KMS-11 (cell line): Measurements from ENCODE around the gene NFATC2.

Experiments
- H2AFZ ChIP-seq: fragments of 200-600 bp; sonication (generic); 2 replicates; pipeline ENCODE4 v1.6.1; 2016; ENCODE audit warnings: antibody characterized with exemption, mixed run types, low read depth
- H3K27ac ChIP-seq: fragments of 200-600 bp; sonication (generic); 2 replicates; pipeline ENCODE4 v1.6.1; 2016; ENCODE audit warnings: mild to moderate bottlenecking, mixed run types
- H3K27me3 ChIP-seq: fragments of 200-600 bp; sonication (generic); 2 replicates; pipeline ENCODE4 v1.6.1; 2017; ENCODE audit warnings: mild to moderate bottlenecking, low read depth, mixed run types, moderate library complexity; ENCODE audit not compliant: insufficient read depth
- H3K36me3 ChIP-seq: fragments of 200-600 bp; sonication (generic); 2 replicates; pipeline ENCODE4 v1.6.1; 2017; ENCODE audit warnings: mild to moderate bottlenecking, mixed run types; ENCODE audit not compliant: insufficient read depth
- H3K4me1 ChIP-seq: fragments of 200-600 bp; sonication (generic); 2 replicates; pipeline ENCODE4 v1.6.1; 2016; ENCODE audit warnings: mild to moderate bottlenecking, low read depth, mixed run types; ENCODE audit not compliant: poor library complexity, severe bottlenecking
- H3K4me2 ChIP-seq: fragments of 200-600 bp; sonication (generic); 2 replicates; pipeline ENCODE4 v1.7.0; 2016; ENCODE audit warnings: mild to moderate bottlenecking, mixed run types
- H3K4me3 ChIP-seq: fragments of 200-600 bp; sonication (generic); IDR thresholded peaks from 2 replicates; pipeline ENCODE4 v1.6.1; 2017; ENCODE audit warnings: low read depth, low read length, mixed read lengths; ENCODE audit not compliant: insufficient read depth
- H3K79me2 ChIP-seq: fragments of 200-600 bp; sonication (generic); 2 replicates; pipeline ENCODE4 v1.6.1; 2016; ENCODE audit warnings: low read depth, mixed run types; ENCODE audit not compliant: insufficient read depth
- H3K9ac ChIP-seq: fragments of 200-600 bp; sonication (generic); 2 replicates; pipeline ENCODE4 v1.6.1; 2016; ENCODE audit warnings: mild to moderate bottlenecking, mixed run types
- H4K20me1 ChIP-seq: fragments of 200-600 bp; sonication (generic); 2 replicates; pipeline ENCODE4 v1.6.1; 2016; ENCODE audit warnings: mild to moderate bottlenecking, mixed run types; ENCODE audit not compliant: insufficient read depth
- CTCF ChIP-seq: fragments of 200-600 bp; sonication (generic); conservative IDR thresholded peaks from 2 replicates; pipeline ENCODE4 v1.6.1; 2017; ENCODE audit warnings: low read depth, mild to moderate bottlenecking, antibody characterized with exemption, low read length, moderate library complexity, mixed read lengths

The NFATC2 gene

GRCh38 chr20:51528263-51529027, 14.1 kb downstream of the NFATC2 start:
- Histone ChIP-seq H3K9ac (no peak overlapping the region), H3K27me3 (no peaks in the 10 kb centered on the region), H3K4me3 (no peak overlapping the region), H3K27ac (no peak overlapping the region), H2AFZ (no peak overlapping the region), H3K4me1 (no peaks in the 10 kb centered on the region), H3K36me3 (no peaks in the 10 kb centered on the region), H3K4me2 (no peak overlapping the region), H3K79me2 (peaks cover 83% of the 10 kb centered on the region), H4K20me1 (peaks cover 14% of the 10 kb centered on the region; the same call in 1 of the 2 replicates)
- TF ChIP-seq CTCF: no peak

- Histone ChIP-seq H2AFZ (no peak overlapping the region), H3K79me2 (peaks cover 68% of the 10 kb centered on the region), H3K9ac (no peak overlapping the region)
Measured at GRCh38 chr20:51526754-51527153, 15.8 kb downstream of the NFATC2 start.

GRCh38 chr20:51526106-51526470, 16.4 kb downstream of the NFATC2 start:
- H3K79me2 ChIP-seq: peaks cover 65% of the 10 kb centered on the region
- H3K4me1 ChIP-seq: no peaks in the 10 kb centered on the region
- no peak overlapping the region for H2AFZ ChIP-seq
- TF ChIP-seq CTCF: no peak
- H3K9ac ChIP-seq: no peak overlapping the region
- H3K4me2 ChIP-seq: no peak overlapping the region
- no peak overlapping the region for H3K4me3 ChIP-seq
- no peaks in the 10 kb centered on the region for H3K27me3 ChIP-seq
- H3K36me3 ChIP-seq: no peaks in the 10 kb centered on the region
- peaks cover 14% of the 10 kb centered on the region; the same call in 1 of the 2 replicates for H4K20me1 ChIP-seq
- no peak overlapping the region for H3K27ac ChIP-seq

More at GRCh38 chr20:51526754-51527153, 15.8 kb downstream of the NFATC2 start:
- Histone ChIP-seq H3K27me3 (no peaks in the 10 kb centered on the region), H3K4me2 (no peak overlapping the region), H3K27ac (no peak overlapping the region), H3K4me3 (no peak overlapping the region), H4K20me1 (peaks cover 14% of the 10 kb centered on the region; the same call in 1 of the 2 replicates), H3K36me3 (no peaks in the 10 kb centered on the region), H3K4me1 (no peaks in the 10 kb centered on the region)
- TF ChIP-seq CTCF: no peak

GRCh38 chr20:51525241-51526105, 17.0 kb downstream of the NFATC2 start:
- Histone ChIP-seq H3K9ac (no peak overlapping the region), H4K20me1 (peaks cover 14% of the 10 kb centered on the region; the same call in 1 of the 2 replicates), H3K4me1 (no peaks in the 10 kb centered on the region), H3K4me3 (no peak overlapping the region), H3K36me3 (no peaks in the 10 kb centered on the region), H3K27me3 (no peaks in the 10 kb centered on the region), H3K4me2 (no peak overlapping the region), H3K79me2 (peaks cover 59% of the 10 kb centered on the region), H2AFZ (no peak overlapping the region), H3K27ac (no peak overlapping the region)
- no peak for TF ChIP-seq CTCF
